OCI-LY3 (cell line): ENCODE results near the gene GANAB.

ENCODE experiments used
- H2AFZ ChIP-seq: fragments of 200-600, 300-600 bp; shearing (Covaris generic); 2 replicates; pipeline ENCODE4 v1.6.0; 2014; ENCODE audit warnings: antibody characterized with exemption, low read depth, low read length
- H3K27ac ChIP-seq: fragments of 200-600, 300-600 bp; sonication (generic); 2 replicates; pipeline ENCODE4 v1.5.1; 2014; ENCODE audit warnings: mild to moderate bottlenecking, low read length, moderate library complexity, mixed read lengths
- H3K27me3 ChIP-seq: fragments of 200-600, 300-600 bp; sonication (generic); 2 replicates; pipeline ENCODE4 v1.6.1; 2014; ENCODE audit warnings: low read depth, low read length, mixed read lengths
- H3K36me3 ChIP-seq: fragments of 200-600, 300-600 bp; sonication (generic); replicated peaks from 2 replicates; pipeline ENCODE3; 2014; ENCODE audit warnings: low read depth, low read length, mixed read lengths
- H3K4me1 ChIP-seq: fragments of 300-600, 200-600 bp; sonication (generic); 2 replicates; pipeline ENCODE4 v1.6.1; 2014; ENCODE audit warnings: low read length, mixed read lengths
- H3K4me2 ChIP-seq: fragments of 200-600, 300-600 bp; sonication (generic); 2 replicates; pipeline ENCODE4 v1.6.1; 2014; ENCODE audit warnings: low read length, mixed read lengths
- H3K4me3 ChIP-seq: fragments of 300-600, 200-600 bp; sonication (generic); 2 replicates; pipeline ENCODE4 v1.5.1; 2014; ENCODE audit warnings: antibody characterized with exemption, mild to moderate bottlenecking, low read length, moderate library complexity
- H3K79me2 ChIP-seq: fragments of 300-600, 200-600 bp; shearing (Covaris generic); 2 replicates; pipeline ENCODE4 v1.6.1; 2014; ENCODE audit warnings: mild to moderate bottlenecking, low read length, mixed read lengths
- H3K9ac ChIP-seq: fragments of 300-600, 200-600 bp; shearing (Covaris generic); 2 replicates; pipeline ENCODE4 v1.6.0; 2014; ENCODE audit warnings: mild to moderate bottlenecking, low read length, moderate library complexity
- H3K9me3 ChIP-seq: fragments of 200-600, 300-600 bp; shearing (Covaris generic); 2 replicates; pipeline ENCODE4 v1.6.1; 2014; ENCODE audit warnings: low read length, mixed read lengths; ENCODE audit not compliant: insufficient read depth
- H4K20me1 ChIP-seq: fragments of 200-600, 300-600 bp; sonication (generic); 2 replicates; pipeline ENCODE4 v1.6.1; 2016; ENCODE audit warnings: low read length, mixed read lengths; ENCODE audit not compliant: insufficient read depth
- CTCF ChIP-seq: fragments of 200-600, 300-600 bp; sonication (generic); IDR thresholded peaks from 2 replicates; pipeline ENCODE4 v1.5.1; 2014; ENCODE audit warnings: antibody characterized with exemption, low read length, low read depth
- EZH2phosphoT487 ChIP-seq: fragments of 200-600 bp; shearing (Covaris generic); IDR thresholded peaks from 2 replicates; pipeline ENCODE4 v1.6.1; 2018; ENCODE audit warnings: antibody characterized with exemption, mixed run types, low read depth

Gene GANAB

GRCh38 chr11:62646825-62647608, 604 bp upstream of the GANAB start:
- TF ChIP-seq CTCF: no peak
- no peak for TF ChIP-seq EZH2phosphoT487
- Histone ChIP-seq H2AFZ (no peak overlapping the region), H3K4me3 (peak overlapping the region; percentile 44)

GRCh38 chr11:62645671-62645945, 805 bp downstream of the GANAB start:
- H3K9ac ChIP-seq: peak overlapping the region; percentile 95
- no peak for TF ChIP-seq EZH2phosphoT487
- no peak for TF ChIP-seq CTCF
- no peaks in the 10 kb centered on the region for H4K20me1 ChIP-seq
- H3K27ac ChIP-seq: peak overlapping the region; percentile 74
- no peaks in the 10 kb centered on the region for H3K9me3 ChIP-seq
- peak overlapping the region; percentile 96 for H3K4me3 ChIP-seq
- peaks cover 28% of the 10 kb centered on the region for H3K36me3 ChIP-seq
- peak overlapping the region; percentile 82 for H3K4me2 ChIP-seq
- no peak overlapping the region for H2AFZ ChIP-seq
- peaks cover 63% of the 10 kb centered on the region for H3K79me2 ChIP-seq
- peaks cover 11% of the 10 kb centered on the region for H3K4me1 ChIP-seq
- no peaks in the 10 kb centered on the region for H3K27me3 ChIP-seq

More at GRCh38 chr11:62646825-62647608, 604 bp upstream of the GANAB start:
- Histone ChIP-seq H3K4me1 (peaks cover 15% of the 10 kb centered on the region), H3K36me3 (peaks cover 28% of the 10 kb centered on the region), H3K4me2 (peak overlapping the region; percentile 51), H3K9me3 (no peaks in the 10 kb centered on the region), H3K79me2 (peaks cover 63% of the 10 kb centered on the region), H3K27me3 (no peaks in the 10 kb centered on the region), H3K27ac (no peak overlapping the region), H3K9ac (no peak overlapping the region), H4K20me1 (no peaks in the 10 kb centered on the region)

- Histone ChIP-seq H3K36me3 (peaks cover 27% of the 10 kb centered on the region), H3K4me1 (peaks cover 11% of the 10 kb centered on the region), H3K9ac (no peak overlapping the region), H3K79me2 (peaks cover 70% of the 10 kb centered on the region), H2AFZ (no peak overlapping the region), H3K27ac (no peak overlapping the region), H3K9me3 (no peaks in the 10 kb centered on the region), H3K27me3 (no peaks in the 10 kb centered on the region), H4K20me1 (no peaks in the 10 kb centered on the region), H3K4me2 (no peak overlapping the region), H3K4me3 (no peak overlapping the region)
- TF ChIP-seq EZH2phosphoT487: no peak
Measured at GRCh38 chr11:62644220-62644619, 2.2 kb downstream of the GANAB start.

GRCh38 chr11:62632492-62632891, 13.9 kb downstream of the GANAB start:
- Histone ChIP-seq H3K36me3 (peaks cover 66% of the 10 kb centered on the region), H3K4me1 (no peaks in the 10 kb centered on the region), H3K27ac (no peak overlapping the region), H3K4me3 (no peak overlapping the region), H4K20me1 (no peaks in the 10 kb centered on the region), H3K4me2 (no peak overlapping the region), H3K27me3 (no peaks in the 10 kb centered on the region), H3K9ac (no peak overlapping the region), H3K79me2 (no peaks in the 10 kb centered on the region), H3K9me3 (no peaks in the 10 kb centered on the region), H2AFZ (no peak overlapping the region)
- no peak for TF ChIP-seq CTCF
- TF ChIP-seq EZH2phosphoT487: no peak
